H7 (cell line): ENCODE measurements around the gene BRD1. TPM values are rescaled to one million over a fixed set of nuclear protein-coding genes. Genes with fewer than 3 reads are reported as not detected.

Experiments used
- DNase-seq: peaks from one replicate; pipeline ENCODE4 v3.0.0; 2012
- H3K27me3 ChIP-seq: 2 replicates; pipeline ENCODE4 v1.6.0; 2011; ENCODE audit warnings: mild to moderate bottlenecking, low read length; ENCODE audit not compliant: control insufficient read depth, insufficient read depth
- H3K36me3 ChIP-seq: replicated peaks from 2 replicates; pipeline ENCODE4 v1.5.1; 2011; ENCODE audit warnings: low read length; ENCODE audit not compliant: control insufficient read depth, insufficient read depth
- H3K4me3 ChIP-seq: 2 replicates; pipeline ENCODE4 v1.5.1; 2011; ENCODE audit warnings: low read depth, mild to moderate bottlenecking, control low read depth, low read length, moderate library complexity; ENCODE audit not compliant: insufficient read depth
- total RNA-seq: library from RNA; depleted of rRNA; stranded (reverse); fragments of >200 nt; shearing (Covaris generic); gene quantifications from 2 replicates; pipeline ENCODE4 v1.2.3, GENCODE V29; 2014; rRNA removed

Gene BRD1
- total RNA-seq = 24.9 and 29.5 TPM in 2 replicates

DNA sequence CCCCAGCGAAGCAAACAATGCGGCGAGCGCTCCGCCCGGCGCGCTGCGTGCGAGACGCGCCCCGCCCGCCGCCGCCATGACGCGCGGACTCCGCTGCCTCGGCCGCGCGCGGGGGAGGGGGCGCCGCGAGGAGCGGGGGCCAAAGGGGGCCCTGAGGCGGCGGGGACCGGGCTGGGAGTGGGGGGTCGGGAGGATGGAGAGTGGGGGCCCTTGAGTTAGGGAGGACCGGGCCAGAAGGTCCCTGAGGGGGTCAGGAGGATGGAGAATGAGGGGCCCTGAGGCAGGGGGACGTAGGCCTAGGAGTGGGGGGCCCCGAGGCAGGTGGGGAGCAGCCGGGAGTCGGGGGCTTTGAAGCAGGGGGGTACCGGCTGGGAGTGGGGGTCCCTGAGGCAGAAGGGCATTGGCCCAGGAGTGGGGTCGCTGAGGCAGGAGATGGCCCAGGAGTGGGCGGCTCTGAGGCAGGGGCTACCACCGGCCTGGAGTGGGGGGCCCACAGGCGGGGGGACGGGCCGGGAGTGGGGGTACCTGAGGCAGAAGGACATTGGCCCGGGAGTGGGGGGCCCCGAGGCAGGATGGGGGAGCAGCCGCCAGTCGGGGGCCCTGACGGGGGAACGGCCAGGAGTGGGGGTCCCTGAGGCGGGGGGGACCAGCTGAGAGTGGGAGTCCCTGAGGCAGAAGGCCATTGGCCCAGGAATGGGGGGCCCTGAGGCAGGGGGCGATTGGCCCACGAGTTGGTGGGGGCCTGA lies at the start of gene BRD1:
Gene BRD1, minus strand, starts transcription at position 21 of the 746 bp plus-strand sequence. CDS start 3,556 bp downstream, outside the sequence.
- Histone ChIP-seq H3K4me3 (peak within 1 kb of the TSS; percentile 71), H3K27me3 (peaks cover 1% of the 10 kb centered on the region; the same call in 1 of the 2 replicates), H3K36me3 (peaks cover 8% of the 10 kb centered on the region)
- peak; percentile 90 for DNase-seq

DNA sequence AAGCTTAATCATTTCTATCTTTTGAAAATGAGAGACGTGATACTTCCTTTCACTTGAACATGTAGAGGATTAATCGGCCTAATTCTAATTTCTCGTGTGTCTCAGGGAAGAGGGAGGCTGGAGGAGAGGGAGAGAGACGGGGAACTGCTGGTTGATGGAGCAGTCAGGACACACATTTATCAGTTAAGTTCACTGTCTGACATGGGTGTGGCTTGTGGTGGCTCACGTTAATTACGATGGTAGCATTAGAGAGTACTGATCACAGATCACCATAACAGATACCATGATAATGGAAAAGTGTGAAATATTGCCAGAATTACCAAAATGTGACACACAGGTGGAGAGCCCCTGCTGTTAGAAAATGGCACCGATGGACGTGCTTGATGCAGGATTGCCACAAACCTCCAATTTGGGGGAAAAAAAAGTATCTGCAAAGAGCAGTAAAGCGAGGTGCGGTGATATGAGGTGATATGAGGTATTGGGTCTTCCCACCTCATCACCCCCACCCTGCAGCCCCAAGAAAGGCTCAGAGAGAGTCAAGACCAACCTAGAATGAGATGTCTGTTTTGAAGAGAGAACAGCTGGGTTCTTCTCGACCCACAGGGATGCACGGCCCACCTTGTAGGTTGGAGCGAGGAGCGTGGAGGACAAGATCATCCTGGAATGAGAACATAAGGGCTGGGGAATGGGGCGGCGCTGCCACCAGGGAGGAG lies 45.7 kb upstream of the BRD1 start:
- H3K36me3 ChIP-seq = no peaks in the 10 kb centered on the region; the same call in 1 of the 2 replicates
- DNase-seq = peak; percentile 15
- no peak overlapping the region for H3K4me3 ChIP-seq
- no peaks in the 10 kb centered on the region for H3K27me3 ChIP-seq

DNA sequence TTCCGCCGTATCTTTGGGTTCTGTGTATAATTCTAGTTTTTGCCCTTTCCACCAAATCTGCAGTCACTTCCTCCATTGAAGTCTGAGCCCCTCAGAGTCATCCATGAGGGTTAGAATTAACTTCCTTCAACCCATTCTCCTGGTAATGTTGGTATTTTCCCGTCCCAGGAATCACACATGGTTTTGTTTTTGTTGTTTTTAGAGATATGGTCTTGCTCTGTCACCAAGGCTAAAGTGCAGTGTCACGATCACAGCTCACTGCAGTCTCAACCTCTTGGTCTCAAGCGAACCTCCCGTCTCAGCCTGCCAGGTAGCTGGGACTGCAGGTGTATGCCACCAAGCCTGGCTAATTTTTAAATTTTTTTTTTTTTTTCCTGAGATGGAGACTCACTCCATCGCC lies 44.7 kb upstream of the BRD1 start:
- DNase-seq = no peak
- no peaks in the 10 kb centered on the region for H3K27me3 ChIP-seq
- no peaks in the 10 kb centered on the region for H3K36me3 ChIP-seq
- H3K4me3 ChIP-seq = no peak overlapping the region

DNA sequence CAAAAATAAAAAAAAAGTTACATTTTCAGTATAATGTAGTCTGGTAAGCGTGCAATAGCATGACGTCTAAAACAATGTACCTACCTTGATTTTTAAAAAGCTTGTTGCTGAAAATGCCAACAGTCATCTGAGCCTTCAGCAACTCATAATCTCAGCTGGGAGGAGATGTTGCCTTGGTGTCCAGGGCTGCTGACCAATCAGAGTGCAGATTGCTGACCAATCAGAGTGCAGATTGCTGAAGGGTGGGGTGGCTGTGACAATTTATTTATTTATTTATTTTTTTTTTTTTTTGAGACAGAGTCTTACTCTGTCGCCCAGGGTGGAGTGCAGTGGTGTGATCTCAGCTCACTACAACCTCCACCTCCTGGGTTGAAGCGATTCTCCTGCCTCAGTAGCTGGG lies 43.8 kb upstream of the BRD1 start:
- no peak overlapping the region for H3K4me3 ChIP-seq
- DNase-seq = no peak
- no peaks in the 10 kb centered on the region for H3K27me3 ChIP-seq
- H3K36me3 ChIP-seq = no peaks in the 10 kb centered on the region

DNA sequence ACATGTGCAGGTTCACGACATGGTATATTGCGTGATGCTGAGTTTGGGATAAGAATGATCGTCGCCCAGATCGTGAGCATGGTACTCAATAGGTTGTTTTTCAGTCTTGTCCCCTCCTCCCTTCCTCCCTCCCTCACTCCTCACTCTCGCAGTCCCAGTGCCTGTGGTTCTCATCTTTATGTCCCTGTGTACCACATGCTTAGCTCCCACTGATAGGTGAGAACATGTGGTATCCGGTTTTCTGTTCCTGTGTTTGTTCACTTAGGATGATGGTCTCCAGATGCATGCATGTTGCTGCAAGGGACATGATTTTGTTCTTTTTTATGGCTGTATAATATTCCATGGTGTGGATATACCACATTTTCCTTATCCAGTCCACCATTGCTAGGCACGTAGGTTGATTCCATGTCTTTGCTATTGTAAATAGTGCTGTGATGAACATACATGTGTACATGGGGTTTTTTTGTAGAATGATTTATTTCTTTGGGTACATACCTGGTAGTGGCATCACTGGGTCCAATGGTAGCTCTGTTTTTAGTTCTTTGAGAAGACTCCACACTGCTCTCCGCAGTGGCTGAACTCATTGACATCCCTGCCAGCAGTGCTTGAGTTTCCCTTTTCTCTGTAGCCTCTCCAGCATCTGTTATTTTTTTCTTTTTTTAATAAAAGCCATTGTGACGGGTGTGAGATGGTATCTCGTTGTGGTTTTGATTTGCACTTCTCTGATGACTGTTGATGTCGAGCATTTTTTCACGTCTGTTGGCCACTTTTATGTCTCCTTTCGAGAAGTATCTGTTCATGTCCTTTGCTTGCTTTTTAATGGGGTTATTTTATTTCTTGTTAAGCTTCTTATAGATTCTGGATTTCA lies 42.4 kb upstream of the BRD1 start:
- no peak for DNase-seq
- Histone ChIP-seq H3K36me3 (no peaks in the 10 kb centered on the region), H3K4me3 (no peak overlapping the region), H3K27me3 (no peaks in the 10 kb centered on the region)

DNA sequence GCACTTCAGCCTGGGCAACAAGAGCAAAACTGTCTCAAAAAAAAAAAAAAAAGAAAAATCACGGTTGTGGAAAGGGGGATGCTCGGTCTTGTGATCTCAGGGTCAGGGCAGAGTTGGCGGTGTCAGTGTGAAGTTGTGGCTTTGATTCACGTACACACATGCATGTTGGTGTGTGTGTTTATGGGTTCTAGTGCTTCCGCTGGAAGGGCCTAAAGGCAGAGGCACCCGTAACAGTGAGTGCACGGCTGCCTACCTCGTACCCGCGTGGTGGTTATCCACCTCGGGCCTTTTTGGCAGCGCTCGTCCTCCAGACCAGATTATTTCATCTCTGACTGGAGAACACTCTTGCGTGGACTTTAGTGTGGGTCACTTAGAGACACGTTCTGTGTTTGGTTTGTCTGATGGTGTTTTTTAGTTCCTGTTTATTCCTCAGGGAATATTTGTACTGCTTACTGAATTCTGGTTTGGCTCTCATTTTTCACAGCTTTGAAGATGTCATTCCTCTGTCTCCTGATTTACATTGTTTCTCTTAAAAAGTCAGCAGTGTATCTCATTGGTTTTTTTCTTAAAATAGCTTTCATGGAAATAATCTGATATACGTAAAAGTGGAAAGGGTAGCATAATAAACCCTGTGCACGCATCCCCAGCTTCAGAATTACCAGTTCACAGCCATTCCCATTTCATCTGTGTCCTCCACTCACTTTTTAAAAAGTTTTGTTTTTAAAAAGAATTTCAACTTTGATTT lies 41.6 kb upstream of the BRD1 start:
- no peaks in the 10 kb centered on the region for H3K27me3 ChIP-seq
- no peak for DNase-seq
- H3K36me3 ChIP-seq = no peaks in the 10 kb centered on the region
- H3K4me3 ChIP-seq = no peak overlapping the region

DNA sequence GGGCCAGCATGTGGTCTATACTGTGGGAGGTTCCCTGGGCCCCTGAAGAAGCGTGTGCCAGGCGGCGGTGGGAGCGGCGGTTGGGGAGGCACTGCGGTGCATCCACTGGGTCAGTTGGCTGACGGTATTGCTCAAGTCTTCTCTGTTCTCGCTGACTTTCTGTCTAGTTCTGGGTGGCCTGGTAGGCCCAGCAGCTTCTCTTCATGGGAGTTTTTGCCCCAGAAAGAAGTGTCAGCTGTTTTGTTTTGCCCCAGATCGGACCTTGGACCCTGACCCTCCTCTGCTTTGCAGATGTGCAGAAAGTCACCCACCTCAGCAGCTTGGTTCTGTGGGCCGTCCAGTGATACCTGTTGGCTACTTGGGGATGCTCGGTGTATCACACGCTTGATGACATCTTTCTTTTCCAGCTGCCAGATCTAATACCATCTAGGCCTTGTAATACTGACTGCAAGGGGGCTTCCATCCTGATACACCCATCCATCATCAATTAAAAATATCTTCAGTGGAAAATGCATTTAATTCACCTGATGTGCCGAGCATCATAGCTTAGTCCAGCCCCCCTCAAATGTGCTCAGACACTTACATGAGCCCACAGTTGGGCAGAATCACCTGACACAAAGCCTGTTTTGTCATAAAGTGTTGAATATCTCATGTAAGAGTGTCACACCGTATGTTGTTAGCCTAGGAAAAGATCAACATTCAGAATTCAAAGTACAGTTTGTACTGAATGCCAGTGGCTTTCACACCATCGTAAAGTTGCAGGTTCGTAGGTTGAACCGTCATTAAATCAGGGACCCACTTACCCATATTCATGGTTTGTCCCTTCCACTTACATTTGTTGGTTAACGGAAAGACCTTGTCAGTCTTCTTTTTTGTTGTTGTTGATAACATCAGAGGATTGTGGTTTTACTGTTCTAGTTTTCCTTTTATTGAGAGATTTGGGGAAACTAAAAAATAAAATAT lies 39.9 kb upstream of the BRD1 start:
- Histone ChIP-seq H3K36me3 (no peaks in the 10 kb centered on the region), H3K27me3 (no peaks in the 10 kb centered on the region), H3K4me3 (no peak overlapping the region)
- DNase-seq = peak; percentile 48

DNA sequence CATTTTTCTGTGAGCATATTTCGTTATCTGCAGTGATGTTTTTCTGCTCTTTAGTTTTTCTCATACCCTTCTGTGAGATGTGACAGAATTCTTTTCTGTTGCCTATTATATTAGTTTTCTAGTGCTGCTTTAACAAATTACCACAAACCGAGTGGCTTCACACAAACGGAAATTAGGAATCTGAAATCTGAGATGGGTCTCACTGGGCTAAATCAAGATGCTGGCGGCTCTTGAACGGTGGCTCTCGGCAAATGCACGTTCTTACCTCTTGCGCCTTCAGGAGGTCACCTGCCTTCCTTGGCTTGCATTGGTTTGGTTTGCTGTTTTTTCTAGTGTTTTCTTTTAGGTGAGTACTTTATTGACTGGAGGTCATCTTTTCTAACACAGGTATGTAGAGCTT lies 39.0 kb upstream of the BRD1 start:
- peak; percentile 55 for DNase-seq
- no peak overlapping the region for H3K4me3 ChIP-seq
- no peaks in the 10 kb centered on the region for H3K27me3 ChIP-seq
- no peaks in the 10 kb centered on the region for H3K36me3 ChIP-seq

DNA sequence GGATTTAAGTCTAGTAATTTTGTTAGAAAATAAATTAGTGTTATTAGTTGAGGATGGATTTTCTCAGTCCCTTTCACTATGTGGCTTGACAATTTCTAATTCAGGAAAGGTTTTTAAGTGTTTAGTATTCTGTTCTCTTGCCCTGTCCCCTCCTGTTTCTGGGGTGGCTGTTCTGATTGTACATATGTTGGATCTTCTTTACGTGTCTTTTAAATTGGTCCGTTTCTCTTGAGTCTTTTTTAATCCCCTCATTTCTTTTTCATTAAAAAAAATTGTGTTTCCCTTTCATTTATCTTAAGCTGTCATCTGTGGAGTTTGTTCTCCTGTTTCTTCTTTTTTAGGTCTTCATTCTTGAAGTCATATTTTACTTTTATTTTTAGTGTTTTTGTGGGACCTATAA lies 38.5 kb upstream of the BRD1 start:
- Histone ChIP-seq H3K27me3 (no peaks in the 10 kb centered on the region), H3K4me3 (no peak overlapping the region), H3K36me3 (no peaks in the 10 kb centered on the region)
- no peak for DNase-seq

DNA sequence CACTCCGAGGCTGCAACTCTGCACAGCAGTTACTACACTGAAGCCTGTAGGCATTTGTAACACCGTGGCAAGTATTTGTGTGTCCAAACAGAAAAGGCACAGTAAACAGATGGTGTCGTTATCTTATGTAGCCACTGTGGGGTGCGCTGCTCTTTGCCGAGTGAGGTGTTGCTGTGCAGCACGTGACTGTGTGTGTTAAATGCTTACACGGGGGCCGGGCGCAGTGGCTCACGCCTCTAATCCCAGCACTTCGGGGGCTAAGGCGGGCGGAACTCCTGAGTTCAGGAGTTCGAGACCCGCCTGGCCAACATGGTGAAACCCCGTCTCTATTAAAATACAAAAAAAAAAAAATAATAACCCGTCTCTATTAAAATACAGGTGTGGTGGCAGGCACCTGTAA lies 37.5 kb upstream of the BRD1 start:
- no peaks in the 10 kb centered on the region for H3K36me3 ChIP-seq
- no peak overlapping the region for H3K4me3 ChIP-seq
- no peaks in the 10 kb centered on the region for H3K27me3 ChIP-seq
- DNase-seq = no peak

DNA sequence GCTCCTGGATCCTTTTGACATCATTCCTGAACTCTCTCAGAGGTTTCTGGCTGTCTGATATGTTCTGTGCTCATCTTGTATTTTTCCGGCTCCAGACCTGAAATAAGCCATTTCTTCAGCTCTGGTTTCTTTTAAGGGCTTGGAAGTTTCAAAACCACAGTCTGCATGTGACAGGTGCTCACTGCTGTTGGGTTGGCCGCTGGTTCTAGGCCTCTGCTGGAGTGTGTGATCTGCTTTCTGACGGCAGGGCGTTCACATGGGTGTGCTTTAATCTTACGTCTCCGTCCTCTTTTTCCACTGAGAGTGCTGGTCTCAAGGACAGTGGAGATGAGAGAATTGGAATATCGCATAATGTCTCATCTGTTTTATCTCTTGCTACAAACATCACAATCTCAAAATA lies 36.3 kb upstream of the BRD1 start:
- no peaks in the 10 kb centered on the region for H3K36me3 ChIP-seq

DNA sequence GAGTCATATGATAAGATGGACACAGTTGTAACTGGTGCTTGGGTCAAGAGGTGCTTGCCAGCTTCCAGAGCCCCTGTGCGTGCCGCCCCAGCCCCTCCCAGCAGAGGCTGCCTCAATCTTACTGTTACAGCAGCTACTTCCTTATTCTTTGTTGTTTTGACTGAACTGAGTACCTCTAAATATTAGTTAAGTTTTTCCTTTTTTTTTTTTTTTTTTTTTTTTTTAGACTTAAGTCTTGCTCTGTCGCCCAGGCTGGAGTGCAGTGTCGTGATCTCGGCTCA lies 34.8 kb upstream of the BRD1 start:
- peak; percentile 16 for DNase-seq

More for the DNA sequence above, 36.3 kb upstream of the BRD1 start:
- Histone ChIP-seq H3K27me3 (no peaks in the 10 kb centered on the region), H3K4me3 (no peak overlapping the region)
- peak; percentile 16 for DNase-seq

DNA sequence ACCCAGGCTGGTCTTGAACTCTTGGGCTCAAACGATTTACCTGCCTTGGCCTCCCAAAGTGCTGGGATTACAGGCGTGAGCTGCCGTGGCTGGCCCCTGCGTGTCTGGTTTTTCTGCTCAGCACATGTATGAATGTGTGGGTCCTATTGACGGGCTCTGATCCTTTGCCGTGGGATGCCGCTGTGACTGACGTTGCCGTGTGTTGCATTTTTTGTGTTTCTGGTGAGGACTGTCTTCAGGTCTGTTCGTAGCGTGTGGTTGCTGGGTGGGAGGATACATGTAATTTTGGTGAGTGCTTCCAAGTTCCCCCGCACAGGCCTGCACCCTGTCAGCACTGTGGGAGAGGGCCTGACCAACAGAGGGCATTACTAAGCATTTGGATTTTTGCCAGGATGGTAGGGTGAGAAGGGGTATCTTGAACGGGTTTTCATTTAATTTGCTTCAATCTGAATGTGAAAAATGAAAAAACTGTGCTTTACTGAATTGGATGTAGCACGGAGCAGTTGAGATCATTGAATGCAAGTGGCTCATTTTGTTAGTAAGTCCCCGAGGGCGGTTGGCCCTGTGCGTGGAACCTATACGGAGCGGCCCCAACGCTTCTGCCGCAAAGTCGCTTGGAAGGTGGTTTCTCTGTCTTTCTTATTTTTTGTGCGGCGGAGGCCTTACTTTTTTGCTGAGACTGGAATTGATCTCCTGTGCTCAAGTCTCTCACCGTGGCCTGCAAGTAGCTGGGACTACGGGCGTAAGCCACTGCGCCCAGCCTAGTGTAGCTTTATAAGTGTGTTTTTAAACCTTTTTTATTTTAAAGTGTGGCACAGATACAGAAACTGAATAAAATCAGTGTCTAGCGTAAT lies 34.2 kb upstream of the BRD1 start:
- DNase-seq = peak; percentile 44
- Histone ChIP-seq H3K36me3 (no peaks in the 10 kb centered on the region), H3K27me3 (no peaks in the 10 kb centered on the region), H3K4me3 (no peak overlapping the region)

More for the DNA sequence above, 34.8 kb upstream of the BRD1 start:
- Histone ChIP-seq H3K27me3 (no peaks in the 10 kb centered on the region), H3K4me3 (no peak overlapping the region), H3K36me3 (no peaks in the 10 kb centered on the region)
